Endometrial microvascular endothelial cells (primary cell): ENCODE data around the gene DHPS. TPM values are rescaled to one million over a fixed set of nuclear protein-coding genes. Genes with fewer than 3 reads are reported as not detected.
"Not testable (repeated sequence)": the region's sequence is repeated elsewhere in the genome, so short reads cannot be mapped to it uniquely, and the experiment has no call there.

Source experiments
- in situ Hi-C: cut with HindIII; loops from 2 replicates; pipeline ENCODE4 v1.10.0; 2017; ENCODE audit warnings: low sequenced_read_pairs, low pct_unique_long_range_greater_than_20kb; ENCODE audit errors: inconsistent ontology term
- total RNA-seq: library from RNA; depleted of rRNA; stranded (reverse); fragments of >200 nt; gene quantifications from one replicate; pipeline ENCODE4 v1.2.3, GENCODE V29; 2015; ENCODE audit errors: inconsistent ontology term

The DHPS gene
- total RNA-seq, 1 donor from 2014 or later: 86.4 TPM

DNA sequence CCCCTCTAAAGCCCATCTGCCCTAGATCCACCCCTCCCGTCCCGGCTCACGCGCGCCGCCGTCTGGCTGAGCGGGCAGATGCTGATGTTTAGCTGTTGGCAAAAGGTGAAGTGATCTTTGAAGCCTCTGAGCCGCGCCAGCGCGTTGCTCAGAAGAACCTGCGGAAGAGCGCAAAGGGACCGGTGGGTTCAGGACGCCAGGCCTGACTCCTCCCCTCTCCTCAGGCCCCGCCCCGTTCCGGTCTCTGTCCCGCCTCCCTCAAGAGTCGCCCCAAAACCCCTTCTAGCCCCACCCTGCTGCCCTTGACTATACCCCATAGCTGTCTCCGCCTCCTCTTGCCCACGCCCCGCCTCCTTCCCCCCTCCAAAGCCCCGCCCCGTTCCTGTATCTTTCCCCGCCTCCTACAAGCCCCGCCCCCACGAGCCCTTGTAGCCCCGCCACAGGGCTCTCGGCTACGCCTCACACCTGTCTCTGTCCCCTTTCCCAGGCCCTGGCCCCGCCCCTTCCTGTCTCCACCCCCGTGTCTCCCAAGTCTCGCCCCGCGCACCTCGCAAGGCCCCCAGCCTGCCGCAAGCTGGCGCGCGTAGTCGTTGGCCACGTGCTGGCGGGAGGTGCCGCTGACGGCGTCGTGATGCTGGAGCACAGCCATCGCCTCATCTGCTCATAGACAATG lies 24.6 kb downstream of the DHPS start:
- in situ Hi-C loops: no loop called here

DNA sequence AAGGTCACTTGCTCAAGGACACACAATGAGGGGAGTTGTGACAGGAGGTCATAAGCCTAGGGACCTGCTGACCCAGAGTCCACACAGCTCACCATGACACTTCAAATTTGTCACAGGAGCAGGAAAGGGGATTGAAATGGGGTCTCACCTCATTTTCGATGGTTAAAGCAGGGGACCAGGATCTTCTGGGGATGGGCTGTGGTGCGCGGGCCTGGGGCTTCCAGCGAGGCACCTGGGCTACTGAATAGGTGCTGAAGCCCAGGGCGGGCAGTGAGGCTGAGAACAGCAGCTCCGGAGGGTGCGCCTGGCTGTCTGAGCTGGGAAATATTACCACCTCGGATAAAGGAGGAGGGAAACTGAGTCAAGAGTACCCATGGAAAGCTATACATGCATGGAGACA lies 26.1 kb downstream of the DHPS start:
- in situ Hi-C loops: no loop called here

GRCh38 chr19:12652219-12652618 lies 29.5 kb downstream of the DHPS start:
- in situ Hi-C loops: no loop called here

DNA sequence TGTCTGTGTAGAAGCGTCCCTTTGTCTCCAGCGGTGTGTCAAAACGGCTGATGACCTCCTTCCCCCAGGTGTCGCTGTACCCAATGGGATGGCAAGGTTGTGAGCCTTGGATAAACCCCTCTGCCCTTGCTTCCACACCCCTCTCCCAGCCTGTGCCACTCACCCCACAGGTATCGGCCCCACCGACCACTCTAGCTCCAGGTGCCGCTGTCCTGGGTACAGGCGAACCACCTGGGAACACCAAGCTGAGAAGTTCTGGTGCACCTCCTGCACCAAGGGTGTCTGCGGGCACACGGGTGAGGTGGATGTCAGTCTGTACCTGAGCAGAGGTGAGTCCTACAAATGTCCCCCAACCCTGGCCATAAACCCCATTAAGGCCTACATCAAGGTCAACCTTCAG lies 31.7 kb downstream of the DHPS start:
- in situ Hi-C loops: no loop called here

DNA sequence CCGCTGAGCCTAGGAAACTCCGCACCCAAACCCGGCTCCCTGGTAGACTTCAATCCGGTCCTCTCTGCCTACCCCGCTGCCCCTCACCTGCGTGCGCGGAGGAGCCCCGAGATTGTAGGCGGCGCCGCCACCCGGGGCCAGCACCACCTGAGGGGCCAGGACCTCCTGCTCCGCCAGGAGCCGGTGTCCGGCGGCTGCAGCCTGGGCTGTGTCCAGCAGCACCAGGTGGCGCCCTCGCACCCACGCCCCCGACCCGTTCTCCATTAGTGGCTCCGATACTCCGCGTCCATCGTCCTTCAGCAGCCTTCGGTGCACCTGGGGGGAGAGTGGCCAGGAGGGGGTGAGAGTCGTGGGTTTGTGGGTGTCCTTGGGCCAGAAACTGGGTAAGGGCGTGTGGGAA lies 33.6 kb downstream of the DHPS start:
- in situ Hi-C loops: no loop called here

DNA sequence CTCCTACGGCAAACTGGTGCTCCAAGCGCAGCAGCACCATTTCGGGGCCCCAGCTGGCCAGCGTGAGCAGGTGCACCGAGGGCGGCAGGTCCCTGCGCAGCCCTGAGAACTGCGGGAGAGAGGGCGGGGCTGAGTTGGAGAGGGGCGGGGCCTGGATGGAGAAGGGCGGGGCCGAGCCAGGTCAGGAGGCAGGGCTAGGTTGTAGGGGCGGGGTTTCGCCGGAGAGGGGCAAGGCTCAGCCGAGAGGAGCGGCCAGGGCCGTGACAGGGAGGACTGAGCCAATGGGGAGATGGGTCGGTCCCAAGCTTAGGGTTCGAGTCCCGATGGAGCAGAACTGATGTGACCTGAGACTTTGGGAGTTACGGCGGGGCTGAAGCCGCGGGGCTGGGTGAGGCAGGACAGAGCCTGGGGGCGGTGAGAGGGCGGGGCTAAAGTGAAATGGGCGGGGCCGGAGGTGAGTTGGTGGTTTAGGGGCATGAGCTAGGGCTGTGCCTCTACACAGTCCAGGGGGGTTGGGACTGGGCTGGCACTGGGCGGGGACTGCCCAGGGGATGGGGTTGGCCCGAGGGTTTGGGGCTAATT lies 34.1 kb downstream of the DHPS start:
- in situ Hi-C loops: no loop called here

- in situ Hi-C loops: no loop called here
Measured at GRCh38 chr19:12647047-12647446, 34.6 kb downstream of the DHPS start.

GRCh38 chr19:12646551-12646950 lies 35.1 kb downstream of the DHPS start:
- in situ Hi-C loops: no loop called here

DNA sequence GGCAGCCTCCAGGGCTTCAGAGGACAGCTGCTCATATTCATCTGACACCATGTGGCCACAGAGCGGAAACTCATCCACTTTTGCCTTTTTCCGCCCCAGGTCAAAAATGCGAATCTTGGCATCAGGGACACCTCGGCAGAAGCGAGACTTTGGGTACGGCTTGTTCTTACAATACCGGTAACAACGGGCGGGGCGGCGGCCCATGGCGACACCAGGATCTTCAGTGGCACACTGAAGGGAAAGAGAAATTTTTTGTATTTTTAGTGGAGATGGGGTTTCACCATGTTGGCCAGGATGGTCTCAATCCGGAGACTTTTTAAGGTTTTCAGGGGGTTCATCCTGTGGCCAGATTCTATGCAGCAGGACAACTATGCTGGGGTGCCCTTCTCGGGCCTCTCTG lies 38.0 kb downstream of the DHPS start:
- in situ Hi-C loops: not testable (repeated sequence)

DNA sequence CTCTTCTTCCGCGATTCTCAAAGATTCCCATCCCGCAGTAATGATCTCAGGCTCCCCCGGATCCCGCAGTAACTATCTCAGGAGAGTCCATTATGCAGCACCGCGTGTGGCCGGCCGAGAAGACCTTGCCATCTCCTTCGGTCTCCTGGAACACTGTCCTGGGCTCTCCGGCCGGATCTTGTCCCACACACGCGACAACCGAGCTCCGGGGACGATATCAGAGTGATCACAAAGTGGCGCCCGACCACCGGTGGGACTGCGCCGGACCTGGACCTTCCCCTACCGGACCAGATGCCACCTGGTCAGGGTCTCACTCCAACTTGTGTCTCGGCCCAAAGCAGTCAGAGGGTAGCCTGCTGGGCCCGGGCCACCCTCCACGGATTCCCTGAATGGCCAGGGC lies 39.2 kb downstream of the DHPS start:
- in situ Hi-C loops: no loop called here

DNA sequence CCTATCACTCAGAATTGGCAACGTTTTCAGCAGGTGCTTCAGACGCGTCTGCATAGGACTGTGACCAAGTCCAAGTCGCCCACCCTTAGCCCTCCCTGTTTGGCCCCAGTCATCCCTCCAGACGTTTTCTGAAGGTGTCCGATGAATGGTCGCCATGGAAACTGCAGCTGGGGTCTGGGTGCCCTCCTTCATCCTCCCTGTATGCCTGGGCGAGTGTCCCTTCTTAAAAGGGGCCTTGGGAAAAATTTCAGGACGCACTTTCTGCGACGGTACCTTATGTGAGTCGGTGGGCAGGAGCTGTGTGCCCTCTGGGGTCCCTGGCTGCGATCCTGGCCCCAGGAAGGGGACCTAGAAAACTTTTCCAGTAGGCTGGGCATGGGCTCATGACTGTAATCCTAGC lies 40.2 kb downstream of the DHPS start:
- in situ Hi-C loops: no loop called here

DNA sequence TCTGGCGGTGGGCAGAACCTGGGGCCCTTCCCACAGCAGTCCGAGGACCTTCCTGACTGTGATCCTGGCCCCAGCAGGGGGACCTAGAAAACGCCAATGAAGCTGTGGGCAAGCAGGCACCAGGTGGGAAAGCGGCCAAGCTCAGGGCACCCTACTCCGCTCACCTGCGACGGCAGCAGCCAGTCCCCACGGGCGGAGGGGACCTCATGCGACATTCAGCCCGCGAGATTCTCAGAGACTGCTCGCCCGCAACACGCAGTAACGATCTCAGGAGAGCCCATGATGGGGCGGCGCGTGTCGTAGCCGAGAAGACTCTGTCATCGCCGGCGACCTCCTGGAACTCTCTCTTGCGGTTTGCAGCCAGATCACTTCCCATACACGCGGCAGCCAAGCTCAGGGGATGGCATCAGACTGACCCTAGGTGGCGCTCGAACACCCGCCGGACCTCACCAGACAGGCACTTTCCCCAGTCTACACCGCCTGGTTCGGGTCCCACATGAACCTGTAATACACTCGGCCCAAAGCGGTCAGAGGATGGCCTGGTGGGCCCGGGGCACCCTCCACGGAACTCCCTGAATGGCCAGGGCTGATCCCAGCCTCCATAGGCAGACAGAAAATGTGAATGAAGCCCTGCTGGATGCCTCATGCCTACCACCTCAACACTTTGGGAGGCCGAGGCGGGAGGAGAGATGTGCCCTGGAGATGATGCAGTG lies 41.6 kb downstream of the DHPS start:
- in situ Hi-C loops: no loop called here

DNA sequence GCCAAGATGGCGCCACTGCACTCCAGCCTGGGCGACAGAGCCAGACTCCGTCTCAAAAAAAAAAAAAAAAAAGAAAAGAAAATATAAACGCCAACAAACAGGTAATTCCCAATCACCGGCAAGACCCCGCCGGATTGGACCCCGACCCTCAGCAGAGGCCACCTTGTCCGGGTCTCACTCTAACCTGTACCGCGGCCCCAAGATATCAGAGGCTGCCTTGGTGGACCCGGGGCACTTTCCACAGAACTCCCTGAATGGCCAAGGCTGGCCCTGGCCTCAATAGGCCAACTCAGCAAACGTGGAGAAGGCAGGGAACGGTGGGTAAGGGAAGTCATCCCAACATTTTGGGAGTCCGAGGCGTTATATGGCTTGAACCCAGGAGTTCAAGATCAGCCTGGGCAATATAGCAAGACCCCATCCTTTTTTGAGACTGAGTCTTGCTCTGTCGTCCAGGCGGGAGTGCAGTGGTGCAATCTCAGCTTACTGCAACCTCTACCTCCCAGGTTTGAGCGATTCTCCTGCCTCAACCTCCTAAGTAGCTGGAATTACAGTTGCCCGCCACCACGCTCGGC lies 43.0 kb downstream of the DHPS start:
- in situ Hi-C loops: no loop called here

DNA sequence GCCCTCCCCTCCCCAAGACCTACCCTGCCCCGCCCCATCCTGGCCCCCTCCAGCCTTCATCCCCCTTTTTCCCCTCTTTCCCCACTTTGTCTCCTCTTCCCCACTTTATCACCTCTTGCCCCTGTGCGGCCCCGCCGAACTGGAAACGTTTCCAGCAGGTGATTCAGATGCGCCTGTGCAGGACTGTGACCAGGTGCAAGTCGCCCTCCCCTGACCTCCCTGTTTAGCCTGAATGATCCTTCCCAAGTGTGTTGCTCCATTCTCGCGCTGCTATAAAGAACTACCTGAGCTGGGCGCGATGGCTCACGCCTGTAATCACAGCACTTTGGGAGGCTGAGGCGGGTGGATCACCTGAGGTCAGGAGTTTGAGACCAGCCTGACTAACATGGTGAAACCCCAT lies 45.0 kb downstream of the DHPS start:
- in situ Hi-C loops: no loop called here

- in situ Hi-C loops: no loop called here
Measured at GRCh38 chr19:12629215-12629614, 52.5 kb downstream of the DHPS start.

DNA sequence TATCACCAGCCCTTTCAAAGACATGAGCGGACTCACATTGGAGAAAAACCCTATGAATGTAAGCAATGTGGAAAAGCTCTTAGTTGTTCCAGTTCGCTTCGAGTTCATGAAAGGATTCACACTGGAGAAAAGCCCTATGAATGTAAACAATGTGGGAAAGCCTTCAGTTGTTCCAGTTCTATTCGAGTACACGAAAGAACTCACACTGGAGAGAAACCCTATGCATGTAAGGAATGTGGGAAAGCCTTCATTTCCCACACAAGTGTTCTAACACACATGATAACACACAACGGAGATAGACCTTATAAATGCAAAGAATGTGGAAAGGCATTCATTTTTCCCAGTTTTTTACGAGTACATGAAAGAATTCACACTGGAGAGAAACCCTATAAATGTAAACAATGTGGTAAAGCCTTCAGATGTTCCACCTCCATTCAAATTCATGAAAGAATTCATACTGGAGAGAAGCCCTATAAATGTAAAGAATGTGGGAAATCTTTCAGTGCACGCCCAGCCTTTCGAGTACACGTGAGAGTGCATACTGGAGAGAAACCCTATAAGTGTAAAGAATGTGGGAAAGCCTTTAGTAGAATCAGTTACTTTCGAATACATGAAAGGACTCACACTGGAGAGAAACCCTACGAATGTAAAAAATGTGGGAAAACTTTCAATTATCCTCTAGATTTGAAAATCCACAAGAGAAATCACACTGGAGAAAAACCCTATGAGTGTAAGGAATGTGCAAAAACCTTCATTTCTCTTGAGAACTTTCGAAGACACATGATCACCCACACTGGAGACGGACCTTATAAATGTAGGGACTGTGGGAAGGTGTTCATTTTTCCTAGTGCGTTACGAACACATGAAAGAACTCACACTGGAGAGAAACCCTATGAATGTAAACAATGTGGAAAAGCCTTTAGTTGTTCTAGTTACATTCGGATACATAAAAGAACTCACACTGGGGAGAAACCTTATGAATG lies 53.3 kb downstream of the DHPS start:
- in situ Hi-C loops: no loop called here

- in situ Hi-C loops: no loop called here
Measured at GRCh38 chr19:12626958-12627357, 54.7 kb downstream of the DHPS start.
